Astrocyte (in vitro differentiated cells and primary cell): ENCODE measurements around the gene ADAM20.

ENCODE experiments used
- CTCF ChIP-seq: IDR thresholded peaks from 2 replicates; pipeline ENCODE4 v1.5.1; 2011; ENCODE audit warnings: low read depth, mild to moderate bottlenecking, inconsistent platforms, low read length, moderate library complexity; ENCODE audit not compliant: insufficient read depth
- EZH2 ChIP-seq: IDR thresholded peaks from 2 replicates; pipeline ENCODE4 v1.6.1; 2012; ENCODE audit warnings: mild to moderate bottlenecking, low read length, inconsistent platforms; ENCODE audit not compliant: insufficient read depth

- TF ChIP-seq CTCF = no peak
- TF ChIP-seq EZH2 = no peak
Measured at GRCh38 chr14:70555890-70556289, 21.1 kb upstream of the ADAM20 start.
